Measurements from ENCODE around the gene TRA2B.

The TRA2B gene

DNA sequence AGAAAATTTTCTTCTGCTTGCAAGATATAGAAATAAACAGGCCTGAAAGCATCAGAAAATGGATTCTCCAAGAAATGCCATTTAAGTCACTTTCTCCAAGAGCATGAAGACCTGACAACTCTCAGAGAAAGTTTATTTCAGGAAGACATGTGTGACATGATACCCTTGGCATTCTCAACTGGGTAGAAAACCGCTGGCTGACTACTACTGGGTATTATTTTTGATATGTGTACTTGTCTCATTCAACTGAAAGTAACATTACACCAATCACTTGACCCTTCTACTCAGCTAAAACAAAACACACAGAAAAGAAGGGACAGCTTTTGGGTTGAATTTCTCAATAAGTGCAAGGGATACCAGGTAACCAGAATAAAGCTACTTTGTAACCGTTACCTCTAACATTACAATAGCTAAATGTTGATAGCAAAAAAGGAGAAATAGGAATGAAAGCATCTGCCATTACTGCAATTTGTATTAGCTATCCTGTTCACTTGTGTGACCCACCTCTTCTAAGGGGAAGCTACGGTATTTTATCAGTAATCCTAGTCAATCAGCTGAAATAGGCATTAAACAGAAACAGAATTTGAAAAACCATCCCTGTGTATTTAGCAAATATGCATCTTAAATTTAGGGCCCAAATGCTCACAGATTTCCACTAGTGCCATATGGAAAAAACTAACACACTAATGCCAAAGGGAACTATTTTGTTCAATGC, 7.3 kb downstream of the TRA2B start:
- no peaks in the 10 kb centered on the region for H3K36me3 ChIP-seq (ENCODE audit: control insufficient read depth, insufficient read depth, low read length)
- H3K4me3 ChIP-seq (ENCODE audit: low read depth, low read length): no peak overlapping the region
- peaks cover 60% of the 10 kb centered on the region for H3K4me1 ChIP-seq
- H3K9ac ChIP-seq: no peak overlapping the region
- no peaks in the 10 kb centered on the region for H3K9me3 ChIP-seq (ENCODE audit: control insufficient read depth, low read length)
- TF ChIP-seq, protein P1, sequence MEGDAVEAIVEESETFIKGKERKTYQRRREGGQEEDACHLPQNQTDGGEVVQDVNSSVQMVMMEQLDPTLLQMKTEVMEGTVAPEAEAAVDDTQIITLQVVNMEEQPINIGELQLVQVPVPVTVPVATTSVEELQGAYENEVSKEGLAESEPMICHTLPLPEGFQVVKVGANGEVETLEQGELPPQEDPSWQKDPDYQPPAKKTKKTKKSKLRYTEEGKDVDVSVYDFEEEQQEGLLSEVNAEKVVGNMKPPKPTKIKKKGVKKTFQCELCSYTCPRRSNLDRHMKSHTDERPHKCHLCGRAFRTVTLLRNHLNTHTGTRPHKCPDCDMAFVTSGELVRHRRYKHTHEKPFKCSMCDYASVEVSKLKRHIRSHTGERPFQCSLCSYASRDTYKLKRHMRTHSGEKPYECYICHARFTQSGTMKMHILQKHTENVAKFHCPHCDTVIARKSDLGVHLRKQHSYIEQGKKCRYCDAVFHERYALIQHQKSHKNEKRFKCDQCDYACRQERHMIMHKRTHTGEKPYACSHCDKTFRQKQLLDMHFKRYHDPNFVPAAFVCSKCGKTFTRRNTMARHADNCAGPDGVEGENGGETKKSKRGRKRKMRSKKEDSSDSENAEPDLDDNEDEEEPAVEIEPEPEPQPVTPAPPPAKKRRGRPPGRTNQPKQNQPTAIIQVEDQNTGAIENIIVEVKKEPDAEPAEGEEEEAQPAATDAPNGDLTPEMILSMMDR (IDR thresholded peaks at IDR 0.05): no peak
- peak overlapping the region; percentile 97 for H3K4me2 ChIP-seq (ENCODE audit: low read length)
- no peak overlapping the region for H2AFZ ChIP-seq
- H3K79me2 ChIP-seq: peaks cover 62% of the 10 kb centered on the region
- no peaks in the 10 kb centered on the region for H3K27me3 ChIP-seq (ENCODE audit: control insufficient read depth, insufficient read depth, low read length)
- no peak overlapping the region for H3K27ac ChIP-seq

DNA sequence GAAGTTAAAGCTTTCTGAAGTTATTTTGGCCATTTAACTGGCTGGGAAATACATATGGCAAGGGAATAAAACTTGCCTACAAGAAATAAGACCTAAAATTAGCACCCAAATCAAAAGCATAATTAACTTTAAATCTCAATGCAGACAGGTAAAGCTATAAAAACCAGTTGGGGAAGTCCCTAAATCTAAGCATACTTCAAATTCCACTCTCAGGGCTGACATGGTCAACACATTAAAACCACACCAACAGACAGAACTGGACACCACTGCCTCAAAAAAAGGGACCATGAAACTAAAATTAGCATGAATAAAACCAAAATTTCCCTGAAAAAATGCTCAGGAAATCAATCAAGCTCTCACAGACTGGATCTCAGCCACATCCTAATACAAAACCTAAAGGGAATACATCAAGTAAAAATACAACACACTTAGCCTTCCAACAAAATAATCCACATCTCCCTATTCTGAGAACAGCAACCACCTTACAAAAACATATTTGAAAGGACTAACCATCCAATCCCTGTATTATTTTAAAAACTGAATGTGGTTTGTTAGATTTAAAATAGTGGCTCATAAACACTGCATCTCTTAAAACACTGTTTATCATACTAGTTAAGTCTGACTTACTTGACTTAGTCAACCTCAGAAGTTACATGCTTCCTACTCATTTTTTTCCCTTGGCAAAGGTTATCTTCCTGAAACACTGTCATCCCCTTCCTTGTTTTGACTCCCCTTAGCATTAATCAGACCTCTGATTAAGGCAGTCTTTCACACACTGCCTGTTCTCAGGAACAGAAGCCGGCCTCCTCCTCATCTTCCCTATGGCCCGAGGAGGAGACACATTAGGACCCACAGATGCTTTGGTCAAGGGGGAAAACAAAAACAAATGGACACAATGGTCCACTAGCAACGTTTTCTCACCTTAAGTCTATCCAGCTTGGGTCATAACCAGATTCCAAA, 8.3 kb downstream of the TRA2B start:
- no peak overlapping the region for H3K27ac ChIP-seq
- peak overlapping the region; percentile 15 for H3K4me3 ChIP-seq (ENCODE audit: low read depth, low read length)
- no peak overlapping the region for H2AFZ ChIP-seq
- no peaks in the 10 kb centered on the region for H3K9me3 ChIP-seq (ENCODE audit: control insufficient read depth, low read length)
- no peaks in the 10 kb centered on the region for H3K36me3 ChIP-seq (ENCODE audit: control insufficient read depth, insufficient read depth, low read length)
- peaks cover 61% of the 10 kb centered on the region for H3K4me1 ChIP-seq
- TF ChIP-seq, protein P1 (IDR thresholded peaks at IDR 0.05): no peak
- H3K27me3 ChIP-seq (ENCODE audit: control insufficient read depth, insufficient read depth, low read length): no peaks in the 10 kb centered on the region
- H3K9ac ChIP-seq: no peak overlapping the region
- H3K79me2 ChIP-seq: peaks cover 58% of the 10 kb centered on the region
- peak overlapping the region; percentile 24 for H3K4me2 ChIP-seq (ENCODE audit: low read length)

DNA sequence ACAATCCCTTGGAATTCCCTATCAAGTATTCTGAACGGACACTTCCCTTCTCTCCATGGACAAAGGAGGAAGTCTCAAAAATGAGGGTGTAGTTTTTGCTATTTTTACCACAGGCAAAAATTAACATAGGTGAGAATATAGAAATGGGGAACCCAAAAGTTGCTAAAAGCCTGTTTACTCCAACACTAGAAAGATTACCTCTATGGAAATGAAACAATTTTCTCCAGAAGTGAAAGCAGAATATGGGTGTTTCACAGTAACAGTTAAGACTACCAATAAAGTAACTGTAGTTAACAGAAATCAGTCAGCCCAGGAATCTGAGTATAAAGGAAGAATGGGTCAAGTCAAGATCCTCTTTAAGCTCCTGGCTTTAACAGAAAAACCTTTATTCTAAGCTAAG, 9.3 kb downstream of the TRA2B start:
- Histone ChIP-seq H2AFZ (no peak overlapping the region), H3K9ac (no peak overlapping the region), H3K4me2 (ENCODE audit: low read length) (peak overlapping the region; percentile 24), H3K9me3 (ENCODE audit: control insufficient read depth, low read length) (no peaks in the 10 kb centered on the region), H3K27ac (no peak overlapping the region), H3K4me1 (peaks cover 61% of the 10 kb centered on the region), H3K4me3 (ENCODE audit: low read depth, low read length) (no peak overlapping the region), H3K79me2 (peaks cover 61% of the 10 kb centered on the region), H3K27me3 (ENCODE audit: control insufficient read depth, insufficient read depth, low read length) (no peaks in the 10 kb centered on the region), H3K36me3 (ENCODE audit: control insufficient read depth, insufficient read depth, low read length) (no peaks in the 10 kb centered on the region)
- TF ChIP-seq, protein P1 (IDR thresholded peaks at IDR 0.05): no peak

DNA sequence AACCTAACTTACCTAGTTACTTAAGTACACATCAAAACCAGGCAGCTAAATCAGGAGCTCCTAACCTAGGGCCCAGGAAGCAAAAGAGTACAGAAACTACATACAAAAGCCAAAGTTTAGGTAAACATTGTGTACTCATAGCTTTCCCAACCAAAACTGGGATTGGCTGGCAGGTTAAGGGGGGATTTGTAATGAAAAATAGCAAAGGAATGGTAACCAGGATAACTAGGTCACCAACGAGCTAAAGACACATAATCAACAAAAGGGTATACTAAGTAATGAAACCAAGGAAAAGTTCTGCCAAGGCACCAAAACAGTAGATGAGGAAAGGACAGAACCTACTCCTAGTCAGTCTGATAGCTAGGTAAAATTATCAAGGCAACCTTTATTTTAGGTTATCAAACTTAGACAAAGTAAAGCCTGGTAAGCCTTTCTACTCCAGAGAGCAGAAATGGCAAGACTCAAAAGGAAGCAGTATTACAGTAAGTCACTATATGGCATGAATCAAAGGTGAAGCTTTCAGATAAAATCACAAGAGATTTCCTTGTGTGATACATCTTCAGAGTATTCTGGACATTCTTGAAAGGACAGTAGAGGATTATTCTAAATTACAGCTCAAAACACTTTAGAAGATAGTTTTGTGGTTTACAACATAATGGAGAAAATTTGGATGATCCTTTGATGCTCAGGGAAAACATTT, 10.2 kb downstream of the TRA2B start:
- Histone ChIP-seq H3K9ac (no peak overlapping the region), H3K27me3 (ENCODE audit: control insufficient read depth, insufficient read depth, low read length) (no peaks in the 10 kb centered on the region), H3K4me3 (ENCODE audit: low read depth, low read length) (no peak overlapping the region), H2AFZ (no peak overlapping the region), H3K27ac (no peak overlapping the region), H3K79me2 (peaks cover 69% of the 10 kb centered on the region), H3K36me3 (ENCODE audit: control insufficient read depth, insufficient read depth, low read length) (no peaks in the 10 kb centered on the region), H3K4me2 (ENCODE audit: low read length) (peak overlapping the region; percentile 20), H3K9me3 (ENCODE audit: control insufficient read depth, low read length) (no peaks in the 10 kb centered on the region), H3K4me1 (peaks cover 61% of the 10 kb centered on the region)
- TF ChIP-seq, protein P1 (IDR thresholded peaks at IDR 0.05): no peak
